ENCODE results near the gene NOP10. TPM values are rescaled to one million over a fixed set of nuclear protein-coding genes. Genes with fewer than 3 reads are reported as not detected.
"Not testable (repeated sequence)": the region's sequence is repeated elsewhere in the genome, so short reads cannot be mapped to it uniquely, and the experiment has no call there.

NOP10 gene
- total RNA-seq, 4 donors from 2014 or later: 137 to 194 (median 166) TPM

- no peak for DNase-seq (ENCODE audit: low spot score)
- ATAC-seq (ENCODE audit: low FRiP score): no peak
- no peak for TF ChIP-seq CTCF (IDR thresholded peaks at IDR 0.05)
Observed at GRCh38 chr15:34355241-34355640, 12.3 kb upstream of the NOP10 start.

- DNase-seq (ENCODE audit: low spot score) (no peak), ATAC-seq (ENCODE audit: low FRiP score) (no peak)
- TF ChIP-seq CTCF (IDR thresholded peaks at IDR 0.05): no peak
Observed at GRCh38 chr15:34354286-34354685, 11.3 kb upstream of the NOP10 start.

- TF ChIP-seq CTCF (IDR thresholded peaks at IDR 0.05): no peak
- ATAC-seq (ENCODE audit: low FRiP score) (no peak), DNase-seq (ENCODE audit: low spot score) (no peak)
Observed at GRCh38 chr15:34353627-34354026, 10.7 kb upstream of the NOP10 start.

GRCh38 chr15:34352996-34353395 is 10.1 kb upstream of the NOP10 start:
- not testable (repeated sequence) for ATAC-seq (ENCODE audit: low FRiP score); DNase-seq (ENCODE audit: low spot score)

GRCh38 chr15:34349769-34350168 is 6.8 kb upstream of the NOP10 start:
- no peak for ATAC-seq (ENCODE audit: low FRiP score)
- no peak for TF ChIP-seq CTCF (IDR thresholded peaks at IDR 0.05)

GRCh38 chr15:34348735-34349300 is 5.9 kb upstream of the NOP10 start:
- no peak for DNase-seq (ENCODE audit: low spot score)
- ATAC-seq (ENCODE audit: low FRiP score): no peak
- TF ChIP-seq CTCF (IDR thresholded peaks at IDR 0.05): no peak

More at GRCh38 chr15:34349769-34350168, 6.8 kb upstream of the NOP10 start:
- DNase-seq (ENCODE audit: low spot score): no peak

GRCh38 chr15:34347951-34348638 is 5.2 kb upstream of the NOP10 start:
- DNase-seq (ENCODE audit: low spot score): no peak

GRCh38 chr15:34342213-34342736 is 661 bp downstream of the NOP10 start:
- not testable (repeated sequence) for ATAC-seq (ENCODE audit: low FRiP score); DNase-seq (ENCODE audit: low spot score)

More at GRCh38 chr15:34347951-34348638, 5.2 kb upstream of the NOP10 start:
- ATAC-seq (ENCODE audit: low FRiP score): no peak
- TF ChIP-seq CTCF (IDR thresholded peaks at IDR 0.05): no peak
